ENCODE results near the gene NAV3. TPM values are rescaled to one million over a fixed set of nuclear protein-coding genes. Genes with fewer than 3 reads are reported as not detected.
"Not testable (repeated sequence)": the region's sequence is repeated elsewhere in the genome, so short reads cannot be mapped to it uniquely, and the experiment has no call there.

NAV3 gene
- total and polyA plus RNA-seq, 7 donors, result 0.47 to 4.2 (median 2.2) TPM

GRCh38 chr12:78248321-78248720, 417.6 kb downstream of the NAV3 start:
- Histone ChIP-seq H3K4me1 (no peaks in the 10 kb centered on the region), H3K9me3 (no peaks in the 10 kb centered on the region), H3K4me3 (no peak overlapping the region), H3K36me3 (ENCODE audit: insufficient read depth in 1 of 2, low read depth in 1 of 2) (no peaks in the 10 kb centered on the region), H3K27ac (no peak overlapping the region), H3K27me3 (ENCODE audit: insufficient read depth in 3 of 3, low read length in 2 of 3) (no peaks in the 10 kb centered on the region)
- no peak for TF ChIP-seq CTCF (IDR thresholded peaks at IDR 0.05)
- WGBS, 3 donors, result 58 to 71% (median 60%) methylated on average over 1 of the region's 1 CpG
- DNase-seq (no peak), ATAC-seq (no peak)
- intact Hi-C loops (cut with DNase I), result no loop called here

- WGBS, 3 donors, result 68 to 70% (median 70%) methylated on average over 3 of the region's 3 CpGs
- Histone ChIP-seq H3K4me1 (no peaks in the 10 kb centered on the region), H3K36me3 (ENCODE audit: insufficient read depth in 1 of 2, low read depth in 1 of 2) (no peaks in the 10 kb centered on the region), H3K4me3 (no peak overlapping the region), H3K27me3 (ENCODE audit: insufficient read depth in 3 of 3, low read length in 2 of 3) (no peaks in the 10 kb centered on the region), H3K27ac (no peak overlapping the region), H3K9me3 (no peaks in the 10 kb centered on the region)
- TF ChIP-seq CTCF (IDR thresholded peaks at IDR 0.05), result no peak
- DNase-seq (no peak), ATAC-seq (no peak)
- intact Hi-C loops (cut with DNase I), result no loop called here
Measured at GRCh38 chr12:78249578-78249977, 418.9 kb downstream of the NAV3 start.

- H3K27ac ChIP-seq; H3K36me3 ChIP-seq (ENCODE audit: insufficient read depth in 1 of 2, low read depth in 1 of 2); H3K27me3 ChIP-seq (ENCODE audit: insufficient read depth in 3 of 3, low read length in 2 of 3); intact Hi-C loops (cut with DNase I); H3K4me3 ChIP-seq; H3K4me1 ChIP-seq; ATAC-seq; DNase-seq; H3K9me3 ChIP-seq: not testable (repeated sequence)
- 90 to 95% (median 94%) methylated on average over 7 of the region's 7 CpGs for WGBS, 3 donors
Measured at GRCh38 chr12:78257662-78258061, 427.0 kb downstream of the NAV3 start.

- ATAC-seq, result no peak
- Histone ChIP-seq H3K9me3 (no peaks in the 10 kb centered on the region), H3K27ac (no peak overlapping the region), H3K4me1 (no peaks in the 10 kb centered on the region), H3K4me3 (no peak overlapping the region), H3K36me3 (ENCODE audit: insufficient read depth in 1 of 2, low read depth in 1 of 2) (no peaks in the 10 kb centered on the region), H3K27me3 (ENCODE audit: insufficient read depth in 3 of 3, low read length in 2 of 3) (no peaks in the 10 kb centered on the region)
- no peak for TF ChIP-seq CTCF (IDR thresholded peaks at IDR 0.05)
- intact Hi-C loops (cut with DNase I), result no loop called here
- DNase-seq, result no peak
- WGBS, 3 donors, result 88 to 91% (median 90%) methylated on average over 7 of the region's 7 CpGs
Measured at GRCh38 chr12:78260976-78261375, 430.3 kb downstream of the NAV3 start.

GRCh38 chr12:78261901-78262300, 431.2 kb downstream of the NAV3 start:
- no peak for TF ChIP-seq CTCF (IDR thresholded peaks at IDR 0.05)
- no peak for ATAC-seq
- DNase-seq, result no peak
- no peak overlapping the region for H3K4me3 ChIP-seq
- no peaks in the 10 kb centered on the region for H3K27me3 ChIP-seq (ENCODE audit: insufficient read depth in 3 of 3, low read length in 2 of 3)
- intact Hi-C loops (cut with DNase I), result no loop called here
- no peaks in the 10 kb centered on the region for H3K9me3 ChIP-seq
- no peak overlapping the region for H3K27ac ChIP-seq
- 76 to 90% (median 89%) methylated on average over 2 of the region's 2 CpGs for WGBS, 3 donors
- H3K36me3 ChIP-seq (ENCODE audit: insufficient read depth in 1 of 2, low read depth in 1 of 2), result no peaks in the 10 kb centered on the region
- no peaks in the 10 kb centered on the region for H3K4me1 ChIP-seq
